HEK293 (cell line): Measurements from ENCODE around the gene COL12A1.

Experiments
- CTCF ChIA-PET: fragments of 350-600 bp; formaldehyde crosslinking; extraction: SDS; loops from one replicate; lab custom pipeline; 2021; ENCODE audit warnings: antibody characterized with exemption; lab: Yijun Ruan, JAX
- POLR2A ChIA-PET: fragments of 300-600 bp; formaldehyde crosslinking; extraction: SDS; loops from one replicate; lab custom pipeline; 2020; ENCODE audit warnings: antibody characterized with exemption, inconsistent platforms; lab: Yijun Ruan, JAX
- H3K27ac ChIP-seq: fragments of 200-500 bp; sonication (Bioruptor generic); 2 replicates; pipeline ENCODE4 v1.5.1; 2014; ENCODE audit warnings: low read depth, low read length, control low read depth, inconsistent platforms; ENCODE audit errors: extremely low read depth
- H3K36me3 ChIP-seq, 2 experiments: fragments of 200-500 bp in 1 of 2; sonication (Bioruptor generic) in 1 of 2; 1 replicate in 1 of 2; 2 replicates in 1 of 2; pipeline ENCODE4 v1.5.1; 2014 to 2017; ENCODE audit warnings: inconsistent platforms in 2 of 2, low read length in 2 of 2; ENCODE audit not compliant: control insufficient read depth in 2 of 2, insufficient read depth in 1 of 2
- H3K4me1 ChIP-seq: fragments of 200-500 bp; sonication (Bioruptor generic); 2 replicates; pipeline ENCODE4 v1.5.1; 2014; ENCODE audit warnings: mild to moderate bottlenecking, low read length, inconsistent platforms; ENCODE audit not compliant: control insufficient read depth, insufficient read depth
- H3K4me3 ChIP-seq: 2 replicates; pipeline ENCODE4 v1.5.1; 2011; ENCODE audit warnings: low read depth, mild to moderate bottlenecking, control low read depth, low read length, moderate library complexity
- H3K9me3 ChIP-seq: fragments of 200-500 bp; sonication (Bioruptor generic); 2 replicates; pipeline ENCODE4 v1.5.1; 2014; ENCODE audit warnings: low read depth, low read length, inconsistent platforms; ENCODE audit not compliant: control insufficient read depth, insufficient read depth
- IKZF3 ChIP-seq: fragments of 450-650 bp; IDR thresholded peaks from 2 replicates; pipeline ENCODE4 v1.5.0; 2018; ENCODE audit warnings: missing biosample characterization, mild to moderate bottlenecking, missing genetic modification characterization, moderate library complexity
- KLF10 ChIP-seq: fragments of 450-650 bp; IDR thresholded peaks from 2 replicates; pipeline ENCODE4 v1.5.1; 2018; ENCODE audit warnings: missing biosample characterization, mild to moderate bottlenecking, missing genetic modification characterization
- KLF8 ChIP-seq: fragments of 450-650 bp; formaldehyde crosslinking; IDR thresholded peaks from 2 replicates; pipeline ENCODE4 v1.5.1; 2016; ENCODE audit warnings: missing biosample characterization, missing genetic modification characterization
- PRDM1 ChIP-seq: fragments of 450-650 bp; formaldehyde crosslinking; IDR thresholded peaks from 2 replicates; pipeline ENCODE4; 2016; ENCODE audit warnings: missing biosample characterization, missing genetic modification characterization
- RBAK ChIP-seq: fragments of 450-650 bp; formaldehyde crosslinking; IDR thresholded peaks from 2 replicates; pipeline ENCODE4 v1.5.1; 2016; ENCODE audit warnings: missing biosample characterization, missing genetic modification characterization
- REPIN1 ChIP-seq: fragments of 450-650 bp; formaldehyde crosslinking; IDR thresholded peaks from 2 replicates; pipeline ENCODE4 v1.5.1; 2017; ENCODE audit warnings: missing biosample characterization, missing genetic modification characterization, low read depth
- TRIM28 ChIP-seq: IDR thresholded peaks from 2 replicates; pipeline ENCODE4 v1.6.1; 2011; ENCODE audit warnings: low read length, control low read depth, borderline replicate concordance
- ZIC2 ChIP-seq: fragments of 450-650 bp; formaldehyde crosslinking; IDR thresholded peaks from 2 replicates; pipeline ENCODE4 v1.5.1; 2016; ENCODE audit warnings: missing biosample characterization, missing genetic modification characterization
- ZNF311 ChIP-seq: fragments of 450-650 bp; formaldehyde crosslinking; IDR thresholded peaks from 2 replicates; pipeline ENCODE4 v1.5.1; 2017; ENCODE audit warnings: missing biosample characterization, missing genetic modification characterization, borderline replicate concordance
- ZNF324 ChIP-seq: fragments of 450-650 bp; formaldehyde crosslinking; IDR thresholded peaks from 2 replicates; pipeline ENCODE4 v1.5.1; 2016; ENCODE audit warnings: missing biosample characterization, missing genetic modification characterization
- ZNF335 ChIP-seq: fragments of 450-650 bp; formaldehyde crosslinking; conservative IDR thresholded peaks from 2 replicates; pipeline ENCODE4 v1.5.1; 2016; ENCODE audit warnings: missing biosample characterization, missing genetic modification characterization
- ZNF354C ChIP-seq: fragments of 450-650 bp; formaldehyde crosslinking; IDR thresholded peaks from 2 replicates; pipeline ENCODE4 v1.5.1; 2016; ENCODE audit warnings: missing biosample characterization, missing genetic modification characterization, low read depth, borderline replicate concordance
- ZNF423 ChIP-seq: fragments of 450-650 bp; formaldehyde crosslinking; IDR thresholded peaks from 2 replicates; pipeline ENCODE4 v1.5.1; 2016; ENCODE audit warnings: missing biosample characterization, missing genetic modification characterization
- ZNF433 ChIP-seq: fragments of 450-650 bp; formaldehyde crosslinking; IDR thresholded peaks from 2 replicates; pipeline ENCODE4 v1.5.1; 2016; ENCODE audit warnings: missing biosample characterization, missing genetic modification characterization, low read depth
- ZNF514 ChIP-seq: fragments of 450-650 bp; formaldehyde crosslinking; IDR thresholded peaks from 2 replicates; pipeline ENCODE4 v1.5.1; 2016; ENCODE audit warnings: missing biosample characterization, missing genetic modification characterization
- ZNF548 ChIP-seq: fragments of 450-650 bp; formaldehyde crosslinking; IDR thresholded peaks from 2 replicates; pipeline ENCODE4 v1.5.1; 2016; ENCODE audit warnings: missing biosample characterization, missing genetic modification characterization
- ZNF585B ChIP-seq: fragments of 450-650 bp; formaldehyde crosslinking; IDR thresholded peaks from 2 replicates; pipeline ENCODE4 v1.5.1; 2016; ENCODE audit warnings: missing biosample characterization, missing genetic modification characterization
- ZNF596 ChIP-seq: fragments of 450-650 bp; IDR thresholded peaks from 2 replicates; pipeline ENCODE4 v1.5.0; 2018; ENCODE audit warnings: missing biosample characterization, mild to moderate bottlenecking, missing genetic modification characterization, moderate library complexity
- ZNF600 ChIP-seq: fragments of 450-650 bp; formaldehyde crosslinking; IDR thresholded peaks from 2 replicates; pipeline ENCODE4 v1.5.1; 2016; ENCODE audit warnings: missing biosample characterization, missing genetic modification characterization
- ZNF629 ChIP-seq: fragments of 450-650 bp; formaldehyde crosslinking; IDR thresholded peaks from 2 replicates; pipeline ENCODE4 v1.5.1; 2017; ENCODE audit warnings: missing biosample characterization, missing genetic modification characterization
- ZNF791 ChIP-seq: fragments of 450-650 bp; formaldehyde crosslinking; IDR thresholded peaks from 2 replicates; pipeline ENCODE4 v1.5.1; 2016; ENCODE audit warnings: missing biosample characterization, missing genetic modification characterization
- ZSCAN30 ChIP-seq: fragments of 450-650 bp; IDR thresholded peaks from 2 replicates; pipeline ENCODE4 v1.5.1; 2018; ENCODE audit warnings: missing biosample characterization, mild to moderate bottlenecking, missing genetic modification characterization, moderate library complexity
- TF ChIP-seq, protein P1 (sequence below): fragments of 450-650 bp; formaldehyde crosslinking; IDR thresholded peaks from 2 replicates; pipeline ENCODE4 v1.5.1; 2017; ENCODE audit warnings: missing biosample characterization, missing genetic modification characterization
- TF ChIP-seq, protein P2 (sequence below): fragments of 450-650 bp; formaldehyde crosslinking; IDR thresholded peaks from 2 replicates; pipeline ENCODE4 v1.5.1; 2016; ENCODE audit warnings: missing biosample characterization, missing genetic modification characterization
- TF ChIP-seq, protein P3 (sequence below): fragments of 450-650 bp; formaldehyde crosslinking; IDR thresholded peaks from 2 replicates; pipeline ENCODE4 v1.5.1; 2017; ENCODE audit warnings: missing biosample characterization, missing genetic modification characterization
- TF ChIP-seq, protein P4 (sequence below): fragments of 450-650 bp; formaldehyde crosslinking; IDR thresholded peaks from 2 replicates; pipeline ENCODE4 v1.5.1; 2016; ENCODE audit warnings: missing biosample characterization, missing genetic modification characterization
- TF ChIP-seq, protein P5 (sequence below): fragments of 450-650 bp; formaldehyde crosslinking; IDR thresholded peaks from 2 replicates; pipeline ENCODE4 v1.5.1; 2017; ENCODE audit warnings: missing biosample characterization, missing genetic modification characterization

COL12A1 gene

DNA sequence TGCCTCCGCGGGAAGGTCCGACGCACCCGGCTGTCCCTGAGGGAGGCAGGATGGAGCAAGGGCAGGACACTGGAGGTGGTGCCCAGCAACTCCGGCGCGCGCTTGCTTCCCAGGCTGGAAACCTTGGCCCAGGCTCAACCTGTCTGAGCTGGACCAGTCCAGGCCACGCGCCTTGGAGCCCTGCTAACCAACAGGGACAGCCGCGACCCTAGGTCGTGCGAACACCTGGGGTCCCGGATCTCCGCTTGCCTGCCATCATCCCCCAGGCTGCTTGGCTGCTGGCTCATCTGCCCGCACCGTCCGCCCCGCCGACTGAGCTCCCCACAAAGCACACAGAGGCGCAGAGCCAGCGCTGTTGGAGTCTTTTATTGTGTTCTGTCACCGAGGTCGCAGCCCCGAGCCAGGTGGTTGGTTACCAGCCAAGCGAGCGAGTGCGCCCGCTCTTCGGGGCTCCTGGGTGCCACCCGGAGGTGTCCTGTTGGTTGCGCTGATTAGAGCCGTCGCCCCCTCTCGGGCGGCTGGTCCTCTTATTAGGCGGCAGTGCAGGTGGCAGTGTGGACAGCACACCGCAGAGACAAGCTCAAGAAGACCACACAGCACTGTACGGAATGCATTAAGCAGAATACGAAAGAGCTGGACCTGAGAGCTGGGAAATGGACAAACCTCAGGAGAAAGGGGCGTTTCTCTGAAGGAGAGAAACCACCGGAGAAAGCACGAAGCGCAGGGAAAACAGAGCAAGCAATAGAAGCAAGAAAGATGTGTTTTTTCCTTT is 3.8 kb downstream of the COL12A1 start:
- POLR2A ChIA-PET, result no interaction called here
- CTCF ChIA-PET, result interaction anchor here (0.6 to 2.5 kb wide), 3 partner anchors 9 to 98 kb away, joined by 3 to 9 read pairs (median 4); no protein-coding TSS in a partner anchor
- Histone ChIP-seq H3K27ac (no peak overlapping the region), H3K4me1 (peaks cover 7% of the 10 kb centered on the region)
- no peak for TF ChIP-seq IKZF3 (tag by site-specific recombination)
- no peak for TF ChIP-seq KLF10
- TF ChIP-seq ZIC2 (tag by site-specific recombination), result peak; percentile 71
- no peak for TF ChIP-seq ZSCAN30 (tag by site-specific recombination)
- TF ChIP-seq, protein P1, sequence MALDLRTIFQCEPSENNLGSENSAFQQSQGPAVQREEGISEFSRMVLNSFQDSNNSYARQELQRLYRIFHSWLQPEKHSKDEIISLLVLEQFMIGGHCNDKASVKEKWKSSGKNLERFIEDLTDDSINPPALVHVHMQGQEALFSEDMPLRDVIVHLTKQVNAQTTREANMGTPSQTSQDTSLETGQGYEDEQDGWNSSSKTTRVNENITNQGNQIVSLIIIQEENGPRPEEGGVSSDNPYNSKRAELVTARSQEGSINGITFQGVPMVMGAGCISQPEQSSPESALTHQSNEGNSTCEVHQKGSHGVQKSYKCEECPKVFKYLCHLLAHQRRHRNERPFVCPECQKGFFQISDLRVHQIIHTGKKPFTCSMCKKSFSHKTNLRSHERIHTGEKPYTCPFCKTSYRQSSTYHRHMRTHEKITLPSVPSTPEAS (tag by site-specific recombination), result no peak
- TF ChIP-seq ZNF354C (tag by site-specific recombination), result no peak
- TF ChIP-seq PRDM1 (tag by site-specific recombination), result peak; percentile 59; the same call in 1 of the 2 replicates
- no peak for TF ChIP-seq ZNF324 (tag by site-specific recombination)
- TF ChIP-seq ZNF433 (tag by site-specific recombination), result no peak
- TF ChIP-seq, all 188 proteins: peak for 2
- no peaks in the 10 kb centered on the region for H3K9me3 ChIP-seq
- peak overlapping the region; percentile 38 for H3K4me3 ChIP-seq
- no peaks in the 10 kb centered on the region for H3K36me3 ChIP-seq

DNA sequence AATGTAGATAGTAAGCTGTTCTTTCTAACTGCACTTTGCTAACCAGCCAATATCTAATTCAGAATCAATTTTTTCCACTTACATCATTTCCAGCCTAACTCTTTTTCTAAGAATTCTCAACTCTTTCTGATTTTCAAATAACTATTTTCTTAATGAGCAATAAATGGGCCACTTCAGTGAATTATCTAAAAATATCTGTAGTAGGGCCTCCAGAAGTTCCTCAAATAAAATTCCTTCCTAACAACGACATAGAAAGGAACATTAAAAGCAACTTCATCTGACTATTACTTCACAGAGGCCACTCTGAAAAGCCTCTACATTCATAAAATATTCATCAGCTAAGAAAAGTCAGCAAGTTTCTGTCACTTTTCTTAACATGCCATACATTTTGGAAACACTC is 4.8 kb downstream of the COL12A1 start:
- H3K9me3 ChIP-seq, result no peaks in the 10 kb centered on the region
- H3K36me3 ChIP-seq, result no peaks in the 10 kb centered on the region
- H3K27ac ChIP-seq, result no peak overlapping the region
- ChIA-PET POLR2A (no interaction called here), CTCF (interaction anchor here (0.6 to 3.5 kb wide), 4 partner anchors 8 to 1462 kb away, joined by 4 to 19 read pairs (median 6); no protein-coding TSS in a partner anchor)
- H3K4me3 ChIP-seq, result no peak overlapping the region
- peaks cover 7% of the 10 kb centered on the region for H3K4me1 ChIP-seq
- TF ChIP-seq TRIM28 (no peak), ZNF585B (tag by site-specific recombination) (no peak), ZNF423 (tag by site-specific recombination) (no peak), ZNF596 (tag by site-specific recombination) (no peak), REPIN1 (tag by site-specific recombination) (no peak), RBAK (tag by site-specific recombination) (no peak), KLF8 (tag by site-specific recombination) (no peak), ZNF311 (no peak), ZNF629 (tag by site-specific recombination) (no peak), ZNF514 (tag by site-specific recombination) (no peak), ZNF791 (tag by site-specific recombination) (no peak), ZNF600 (no peak), ZNF335 (no peak), ZNF548 (tag by site-specific recombination) (no peak)
- TF ChIP-seq, protein P2, sequence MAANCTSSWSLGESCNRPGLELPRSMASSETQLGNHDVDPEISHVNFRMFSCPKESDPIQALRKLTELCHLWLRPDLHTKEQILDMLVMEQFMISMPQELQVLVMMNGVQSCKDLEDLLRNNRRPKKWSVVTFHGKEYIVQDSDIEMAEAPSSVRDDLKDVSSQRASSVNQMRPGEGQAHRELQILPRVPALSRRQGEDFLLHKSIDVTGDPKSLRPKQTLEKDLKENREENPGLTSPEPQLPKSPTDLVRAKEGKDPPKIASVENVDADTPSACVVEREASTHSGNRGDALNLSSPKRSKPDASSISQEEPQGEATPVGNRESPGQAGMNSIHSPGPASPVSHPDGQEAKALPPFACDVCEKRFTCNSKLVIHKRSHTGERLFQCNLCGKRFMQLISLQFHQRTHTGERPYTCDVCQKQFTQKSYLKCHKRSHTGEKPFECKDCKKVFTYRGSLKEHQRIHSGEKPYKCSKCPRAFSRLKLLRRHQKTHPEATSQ (tag by site-specific recombination), result no peak
- TF ChIP-seq, protein P3, sequence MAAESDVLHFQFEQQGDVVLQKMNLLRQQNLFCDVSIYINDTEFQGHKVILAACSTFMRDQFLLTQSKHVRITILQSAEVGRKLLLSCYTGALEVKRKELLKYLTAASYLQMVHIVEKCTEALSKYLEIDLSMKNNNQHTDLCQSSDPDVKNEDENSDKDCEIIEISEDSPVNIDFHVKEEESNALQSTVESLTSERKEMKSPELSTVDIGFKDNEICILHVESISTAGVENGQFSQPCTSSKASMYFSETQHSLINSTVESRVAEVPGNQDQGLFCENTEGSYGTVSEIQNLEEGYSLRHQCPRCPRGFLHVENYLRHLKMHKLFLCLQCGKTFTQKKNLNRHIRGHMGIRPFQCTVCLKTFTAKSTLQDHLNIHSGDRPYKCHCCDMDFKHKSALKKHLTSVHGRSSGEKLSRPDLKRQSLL (tag by site-specific recombination), result no peak
- TF ChIP-seq, protein P4, sequence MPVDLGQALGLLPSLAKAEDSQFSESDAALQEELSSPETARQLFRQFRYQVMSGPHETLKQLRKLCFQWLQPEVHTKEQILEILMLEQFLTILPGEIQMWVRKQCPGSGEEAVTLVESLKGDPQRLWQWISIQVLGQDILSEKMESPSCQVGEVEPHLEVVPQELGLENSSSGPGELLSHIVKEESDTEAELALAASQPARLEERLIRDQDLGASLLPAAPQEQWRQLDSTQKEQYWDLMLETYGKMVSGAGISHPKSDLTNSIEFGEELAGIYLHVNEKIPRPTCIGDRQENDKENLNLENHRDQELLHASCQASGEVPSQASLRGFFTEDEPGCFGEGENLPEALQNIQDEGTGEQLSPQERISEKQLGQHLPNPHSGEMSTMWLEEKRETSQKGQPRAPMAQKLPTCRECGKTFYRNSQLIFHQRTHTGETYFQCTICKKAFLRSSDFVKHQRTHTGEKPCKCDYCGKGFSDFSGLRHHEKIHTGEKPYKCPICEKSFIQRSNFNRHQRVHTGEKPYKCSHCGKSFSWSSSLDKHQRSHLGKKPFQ, result no peak
- TF ChIP-seq, protein P5, sequence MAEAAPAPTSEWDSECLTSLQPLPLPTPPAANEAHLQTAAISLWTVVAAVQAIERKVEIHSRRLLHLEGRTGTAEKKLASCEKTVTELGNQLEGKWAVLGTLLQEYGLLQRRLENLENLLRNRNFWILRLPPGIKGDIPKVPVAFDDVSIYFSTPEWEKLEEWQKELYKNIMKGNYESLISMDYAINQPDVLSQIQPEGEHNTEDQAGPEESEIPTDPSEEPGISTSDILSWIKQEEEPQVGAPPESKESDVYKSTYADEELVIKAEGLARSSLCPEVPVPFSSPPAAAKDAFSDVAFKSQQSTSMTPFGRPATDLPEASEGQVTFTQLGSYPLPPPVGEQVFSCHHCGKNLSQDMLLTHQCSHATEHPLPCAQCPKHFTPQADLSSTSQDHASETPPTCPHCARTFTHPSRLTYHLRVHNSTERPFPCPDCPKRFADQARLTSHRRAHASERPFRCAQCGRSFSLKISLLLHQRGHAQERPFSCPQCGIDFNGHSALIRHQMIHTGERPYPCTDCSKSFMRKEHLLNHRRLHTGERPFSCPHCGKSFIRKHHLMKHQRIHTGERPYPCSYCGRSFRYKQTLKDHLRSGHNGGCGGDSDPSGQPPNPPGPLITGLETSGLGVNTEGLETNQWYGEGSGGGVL (tag by site-specific recombination), result no peak
- TF ChIP-seq, all 188 proteins: peak for 0
